Ovary (tissue), 3 donors: Measurements from ENCODE around the gene MLX.

Experiments used
- EP300 ChIP-seq: sonication (generic); formaldehyde crosslinking; IDR thresholded peaks from one replicate; pipeline ENCODE4 v1.6.1; 2017; ENCODE audit warnings: antibody characterized with exemption
- POLR2A ChIP-seq: fragments of 450-650 bp; IDR thresholded peaks from one replicate; pipeline ENCODE4 v1.6.1; 2017; ENCODE audit warnings: antibody characterized with exemption, mild to moderate bottlenecking, moderate library complexity
- TF ChIP-seq, protein P1 (sequence below), 3 donors: fragments of 450-650 bp in 2 of 3; fragments of 200-600 bp in 1 of 3; IDR thresholded peaks; one replicate each; pipeline versions ENCODE4 v1.5.1 to v1.8.0; 2016 to 2022; ENCODE audit warnings: antibody characterized with exemption in 3 of 3, mild to moderate bottlenecking in 1 of 3
- donor health status: DM: no; HTN: no; CAD: no.

DNA sequence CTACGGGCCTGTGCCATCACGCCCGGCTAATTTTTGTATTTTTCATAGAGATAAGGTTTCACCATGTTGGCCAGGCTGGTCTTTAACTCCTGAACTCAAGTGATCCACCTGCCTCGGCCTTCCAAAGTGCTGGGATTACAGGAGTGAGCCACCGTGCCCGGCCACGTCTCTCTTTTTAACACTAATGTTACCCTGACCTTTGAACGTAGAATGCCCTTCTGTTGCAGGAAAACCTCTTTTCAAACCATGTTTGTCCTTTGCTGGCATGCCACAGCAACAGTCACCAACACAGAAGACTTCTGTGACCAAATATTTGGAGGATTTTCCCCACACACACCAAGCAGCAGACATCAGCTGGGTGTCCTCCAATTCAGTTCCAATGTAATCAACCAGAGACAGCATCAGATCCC is 22.0 kb upstream of the MLX start:
- TF ChIP-seq POLR2A, result no peak
- TF ChIP-seq, protein P1, sequence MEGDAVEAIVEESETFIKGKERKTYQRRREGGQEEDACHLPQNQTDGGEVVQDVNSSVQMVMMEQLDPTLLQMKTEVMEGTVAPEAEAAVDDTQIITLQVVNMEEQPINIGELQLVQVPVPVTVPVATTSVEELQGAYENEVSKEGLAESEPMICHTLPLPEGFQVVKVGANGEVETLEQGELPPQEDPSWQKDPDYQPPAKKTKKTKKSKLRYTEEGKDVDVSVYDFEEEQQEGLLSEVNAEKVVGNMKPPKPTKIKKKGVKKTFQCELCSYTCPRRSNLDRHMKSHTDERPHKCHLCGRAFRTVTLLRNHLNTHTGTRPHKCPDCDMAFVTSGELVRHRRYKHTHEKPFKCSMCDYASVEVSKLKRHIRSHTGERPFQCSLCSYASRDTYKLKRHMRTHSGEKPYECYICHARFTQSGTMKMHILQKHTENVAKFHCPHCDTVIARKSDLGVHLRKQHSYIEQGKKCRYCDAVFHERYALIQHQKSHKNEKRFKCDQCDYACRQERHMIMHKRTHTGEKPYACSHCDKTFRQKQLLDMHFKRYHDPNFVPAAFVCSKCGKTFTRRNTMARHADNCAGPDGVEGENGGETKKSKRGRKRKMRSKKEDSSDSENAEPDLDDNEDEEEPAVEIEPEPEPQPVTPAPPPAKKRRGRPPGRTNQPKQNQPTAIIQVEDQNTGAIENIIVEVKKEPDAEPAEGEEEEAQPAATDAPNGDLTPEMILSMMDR (IDR thresholded peaks at IDR 0.05), result no peak
- no peak for TF ChIP-seq EP300
